HEK293T (cell line): ENCODE data around the gene WAPL.

ENCODE experiments used
- CTCF ChIA-PET: fragments of 350-600 bp; formaldehyde crosslinking; extraction: SDS; loops from one replicate; lab custom pipeline; 2021; ENCODE audit warnings: antibody characterized with exemption, inconsistent platforms; lab: Yijun Ruan, JAX
- POLR2A ChIA-PET: fragments of 350-600 bp; formaldehyde crosslinking; extraction: SDS; loops from one replicate; lab custom pipeline; 2020; ENCODE audit warnings: antibody characterized with exemption, inconsistent platforms; lab: Yijun Ruan, JAX
- DNase-seq: peaks from one replicate; pipeline ENCODE4 v3.0.0; 2012; ENCODE audit warnings: mixed read lengths; ENCODE audit errors: extremely low spot score
- ARNT ChIP-seq: fragments of 450-650 bp; IDR thresholded peaks from 2 replicates; pipeline ENCODE4 v1.6.1; 2017; ENCODE audit warnings: mild to moderate bottlenecking
- BHLHE40 ChIP-seq: fragments of 450-650 bp; IDR thresholded peaks from 2 replicates; pipeline ENCODE4 v1.6.1; 2016; ENCODE audit warnings: mild to moderate bottlenecking, moderate library complexity, borderline replicate concordance
- CTBP1 ChIP-seq: fragments of 450-650 bp; IDR thresholded peaks from 2 replicates; pipeline ENCODE4 v1.6.1; 2016; ENCODE audit warnings: borderline replicate concordance
- ELF4 ChIP-seq: fragments of 450-650 bp; IDR thresholded peaks from 2 replicates; pipeline ENCODE4 v1.6.1; 2017; ENCODE audit warnings: antibody characterized with exemption
- FOXA1 ChIP-seq: fragments of 450-650 bp; IDR thresholded peaks from 2 replicates; pipeline ENCODE4 v1.6.1; 2016; ENCODE audit warnings: mild to moderate bottlenecking
- FOXK2 ChIP-seq: fragments of 450-650 bp; IDR thresholded peaks from 2 replicates; pipeline ENCODE4 v1.6.1; 2016; ENCODE audit warnings: mild to moderate bottlenecking
- FOXM1 ChIP-seq: fragments of 450-650 bp; IDR thresholded peaks from 2 replicates; pipeline ENCODE4 v1.6.1; 2017; ENCODE audit warnings: mild to moderate bottlenecking, borderline replicate concordance
- HDGF ChIP-seq: fragments of 450-650 bp; IDR thresholded peaks from 2 replicates; pipeline ENCODE4 v1.6.1; 2017; ENCODE audit warnings: antibody characterized with exemption, borderline replicate concordance
- L3MBTL2 ChIP-seq: fragments of 450-650 bp; conservative IDR thresholded peaks from 2 replicates; pipeline ENCODE4 v1.6.1; 2016; ENCODE audit warnings: mild to moderate bottlenecking
- LEF1 ChIP-seq: fragments of 450-650 bp; IDR thresholded peaks from 2 replicates; pipeline ENCODE4 v1.6.1; 2017; ENCODE audit warnings: mild to moderate bottlenecking, borderline replicate concordance
- NFRKB ChIP-seq: fragments of 450-650 bp; IDR thresholded peaks from 2 replicates; pipeline ENCODE4 v1.6.1; 2016; ENCODE audit warnings: mild to moderate bottlenecking, moderate library complexity
- PKNOX1 ChIP-seq: fragments of 450-650 bp; IDR thresholded peaks from 2 replicates; pipeline ENCODE4 v1.6.1; 2016
- SP1 ChIP-seq: fragments of 450-650 bp; IDR thresholded peaks from 2 replicates; pipeline ENCODE4 v1.6.1; 2017
- SUZ12 ChIP-seq: fragments of 450-650 bp; IDR thresholded peaks from 2 replicates; pipeline ENCODE4 v1.6.1; 2016; ENCODE audit warnings: mild to moderate bottlenecking
- TARDBP ChIP-seq: fragments of 450-650 bp; IDR thresholded peaks from 2 replicates; pipeline ENCODE4 v1.6.1; 2016
- ZNF384 ChIP-seq: fragments of 450-650 bp; IDR thresholded peaks from 2 replicates; pipeline ENCODE4 v1.6.1; 2016

Gene WAPL

GRCh38 chr10:86481761-86482160 lies 39.8 kb downstream of the WAPL start:
- ChIA-PET POLR2A (no interaction called here), CTCF (no interaction called here)
- no peak for DNase-seq
- TF ChIP-seq L3MBTL2 (no peak), ARNT (no peak), ELF4 (no peak), ZNF384 (no peak), LEF1 (no peak), FOXM1 (no peak), FOXA1 (no peak), SUZ12 (no peak), NFRKB (no peak), FOXK2 (no peak), SP1 (no peak), PKNOX1 (no peak), TARDBP (no peak), HDGF (no peak), BHLHE40 (no peak), CTBP1 (no peak)

GRCh38 chr10:86480571-86480970 lies 41.0 kb downstream of the WAPL start:
- ChIA-PET CTCF (no interaction called here), POLR2A (no interaction called here)
- no peak for DNase-seq
- TF ChIP-seq ZNF384 = no peak
- TF ChIP-seq SP1 = no peak
- no peak for TF ChIP-seq NFRKB
- no peak for TF ChIP-seq HDGF
- no peak for TF ChIP-seq FOXM1
- no peak for TF ChIP-seq SUZ12
- no peak for TF ChIP-seq ELF4
- TF ChIP-seq BHLHE40 = no peak
- no peak for TF ChIP-seq CTBP1
- no peak for TF ChIP-seq LEF1
- TF ChIP-seq PKNOX1 = no peak
- TF ChIP-seq FOXA1 = no peak
- no peak for TF ChIP-seq FOXK2
- TF ChIP-seq ARNT = no peak
- no peak for TF ChIP-seq TARDBP
- TF ChIP-seq L3MBTL2 = no peak

- TF ChIP-seq TARDBP (no peak), FOXM1 (no peak), L3MBTL2 (no peak), HDGF (no peak), BHLHE40 (no peak), FOXA1 (no peak), FOXK2 (no peak), SP1 (no peak), LEF1 (no peak)
- DNase-seq = no peak
- POLR2A ChIA-PET = no interaction called here
- CTCF ChIA-PET = no interaction called here
Measured at GRCh38 chr10:86472061-86472460, 49.5 kb downstream of the WAPL start.

- ChIA-PET CTCF (no interaction called here), POLR2A (no interaction called here)
- TF ChIP-seq PKNOX1 = no peak
- no peak for TF ChIP-seq TARDBP
- no peak for TF ChIP-seq SUZ12
- TF ChIP-seq BHLHE40 = no peak
- no peak for TF ChIP-seq CTBP1
- TF ChIP-seq FOXA1 = no peak
- no peak for TF ChIP-seq LEF1
- TF ChIP-seq ZNF384 = no peak
- no peak for TF ChIP-seq FOXM1
- TF ChIP-seq NFRKB = no peak
- no peak for TF ChIP-seq SP1
- TF ChIP-seq ELF4 = no peak
- no peak for TF ChIP-seq HDGF
- no peak for DNase-seq
Measured at GRCh38 chr10:86461963-86462804, 59.4 kb downstream of the WAPL start.

- ChIA-PET POLR2A (no interaction called here), CTCF (no interaction called here)
- TF ChIP-seq SP1 (no peak), ARNT (no peak), SUZ12 (no peak), CTBP1 (no peak), LEF1 (no peak), FOXK2 (no peak), HDGF (no peak), L3MBTL2 (no peak), FOXA1 (no peak), BHLHE40 (no peak), ZNF384 (no peak), FOXM1 (no peak), TARDBP (no peak)
- DNase-seq = no peak
Measured at GRCh38 chr10:86451604-86451960, 70.0 kb downstream of the WAPL start.
